GM12875 (cell line): ENCODE data around the gene NRTN.

Experiments used
- H3K4me3 ChIP-seq: one replicate; pipeline ENCODE4 v1.5.1; 2011; ENCODE audit warnings: low read depth, low read length, control low read depth
- TF ChIP-seq, protein P1 (sequence below): IDR thresholded peaks from 2 replicates; pipeline ENCODE4 v1.5.1; 2011; ENCODE audit warnings: low read depth, mild to moderate bottlenecking, control low read depth, inconsistent platforms, low read length, moderate library complexity, borderline replicate concordance; ENCODE audit not compliant: insufficient read depth

The NRTN gene

DNA sequence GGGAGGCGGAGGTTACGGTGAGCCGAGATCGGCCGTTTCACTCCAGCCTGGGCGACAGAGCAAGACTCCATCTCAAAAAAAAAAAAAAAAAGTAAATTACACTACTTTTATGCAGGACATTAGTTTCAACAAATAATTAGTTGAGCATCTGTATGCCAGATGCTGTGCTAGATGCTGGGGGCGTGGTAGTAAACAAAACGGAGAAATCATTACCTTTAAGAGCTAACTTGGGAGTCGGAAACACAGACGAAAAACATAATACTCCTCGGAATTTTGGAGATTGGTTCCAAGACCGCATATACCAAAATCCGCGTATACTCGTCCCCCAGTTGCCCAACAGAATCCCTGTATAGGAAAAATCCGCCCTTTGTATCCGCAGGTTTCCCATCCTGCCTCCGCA is 12.6 kb upstream of the NRTN start:
- no peak overlapping the region for H3K4me3 ChIP-seq
- TF ChIP-seq, protein P1, sequence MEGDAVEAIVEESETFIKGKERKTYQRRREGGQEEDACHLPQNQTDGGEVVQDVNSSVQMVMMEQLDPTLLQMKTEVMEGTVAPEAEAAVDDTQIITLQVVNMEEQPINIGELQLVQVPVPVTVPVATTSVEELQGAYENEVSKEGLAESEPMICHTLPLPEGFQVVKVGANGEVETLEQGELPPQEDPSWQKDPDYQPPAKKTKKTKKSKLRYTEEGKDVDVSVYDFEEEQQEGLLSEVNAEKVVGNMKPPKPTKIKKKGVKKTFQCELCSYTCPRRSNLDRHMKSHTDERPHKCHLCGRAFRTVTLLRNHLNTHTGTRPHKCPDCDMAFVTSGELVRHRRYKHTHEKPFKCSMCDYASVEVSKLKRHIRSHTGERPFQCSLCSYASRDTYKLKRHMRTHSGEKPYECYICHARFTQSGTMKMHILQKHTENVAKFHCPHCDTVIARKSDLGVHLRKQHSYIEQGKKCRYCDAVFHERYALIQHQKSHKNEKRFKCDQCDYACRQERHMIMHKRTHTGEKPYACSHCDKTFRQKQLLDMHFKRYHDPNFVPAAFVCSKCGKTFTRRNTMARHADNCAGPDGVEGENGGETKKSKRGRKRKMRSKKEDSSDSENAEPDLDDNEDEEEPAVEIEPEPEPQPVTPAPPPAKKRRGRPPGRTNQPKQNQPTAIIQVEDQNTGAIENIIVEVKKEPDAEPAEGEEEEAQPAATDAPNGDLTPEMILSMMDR = no peak

DNA sequence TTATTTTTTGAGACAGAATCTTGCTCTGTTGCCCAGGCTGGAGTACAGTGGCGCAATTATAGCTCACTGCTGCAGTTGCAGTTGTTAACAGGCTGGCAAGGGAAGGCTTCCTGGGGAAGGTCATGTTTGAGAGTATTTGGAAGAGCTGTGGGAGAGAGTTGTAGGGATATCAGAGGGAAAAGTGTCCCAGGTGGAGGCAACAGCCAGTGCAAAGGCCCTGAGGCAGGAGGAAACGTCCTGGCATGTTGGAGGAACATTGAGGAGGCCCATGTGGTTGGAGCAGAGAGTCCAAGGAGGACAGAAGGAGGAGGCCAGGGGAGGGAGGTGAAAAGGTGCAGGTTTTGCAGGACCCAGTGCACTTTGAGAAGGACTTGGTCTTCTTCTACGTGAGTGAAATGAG is 11.7 kb upstream of the NRTN start:
- TF ChIP-seq, protein P1 = no peak
- H3K4me3 ChIP-seq = no peak overlapping the region

DNA sequence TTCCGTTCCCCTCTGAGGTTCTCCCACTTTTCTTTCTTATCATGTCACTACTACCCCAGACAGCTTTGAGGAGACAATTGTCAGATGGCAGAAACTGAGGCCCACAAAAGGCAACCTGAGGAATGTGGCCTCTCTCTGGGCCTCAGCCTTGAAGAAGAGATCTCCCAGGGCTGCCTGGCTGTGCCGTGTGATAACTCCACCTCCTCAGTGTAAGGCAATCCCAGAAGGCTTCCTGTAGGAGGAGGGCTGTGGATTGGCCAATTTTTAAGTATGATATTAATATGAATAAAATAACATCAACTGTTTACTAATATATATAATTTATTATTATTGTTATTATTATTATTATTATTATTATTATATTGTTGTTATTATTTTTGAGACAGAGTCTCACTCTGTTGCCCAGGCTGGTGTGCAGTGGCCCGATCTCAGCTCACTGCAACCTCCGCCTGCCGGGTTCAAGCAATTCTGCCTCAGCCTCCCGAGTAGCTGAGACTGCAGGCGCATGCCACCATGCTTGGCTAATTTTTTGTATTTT is 9.4 kb upstream of the NRTN start:
- no peak overlapping the region for H3K4me3 ChIP-seq
- TF ChIP-seq, protein P1 = no peak

DNA sequence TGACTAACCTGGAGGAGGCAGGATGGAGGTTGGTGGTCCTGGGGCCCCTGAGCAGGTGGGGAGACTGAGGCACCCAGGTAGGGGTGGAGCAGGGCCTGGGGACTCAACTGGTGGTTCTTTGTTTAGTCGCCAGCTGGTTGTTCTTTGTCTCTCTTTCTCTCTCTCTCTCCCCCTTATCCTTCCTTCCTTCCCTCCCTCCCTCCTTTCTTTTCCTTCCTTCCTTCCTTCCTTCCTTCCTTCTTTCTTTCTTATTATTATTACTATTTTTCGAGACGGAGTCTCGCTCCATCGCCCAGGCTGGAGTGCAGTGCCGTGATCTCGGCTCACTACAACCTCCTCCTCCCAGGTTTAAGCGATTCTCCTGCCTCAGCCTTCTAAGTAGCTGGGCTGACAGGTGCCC is 6.6 kb upstream of the NRTN start:
- TF ChIP-seq, protein P1 = no peak
- no peak overlapping the region for H3K4me3 ChIP-seq

DNA sequence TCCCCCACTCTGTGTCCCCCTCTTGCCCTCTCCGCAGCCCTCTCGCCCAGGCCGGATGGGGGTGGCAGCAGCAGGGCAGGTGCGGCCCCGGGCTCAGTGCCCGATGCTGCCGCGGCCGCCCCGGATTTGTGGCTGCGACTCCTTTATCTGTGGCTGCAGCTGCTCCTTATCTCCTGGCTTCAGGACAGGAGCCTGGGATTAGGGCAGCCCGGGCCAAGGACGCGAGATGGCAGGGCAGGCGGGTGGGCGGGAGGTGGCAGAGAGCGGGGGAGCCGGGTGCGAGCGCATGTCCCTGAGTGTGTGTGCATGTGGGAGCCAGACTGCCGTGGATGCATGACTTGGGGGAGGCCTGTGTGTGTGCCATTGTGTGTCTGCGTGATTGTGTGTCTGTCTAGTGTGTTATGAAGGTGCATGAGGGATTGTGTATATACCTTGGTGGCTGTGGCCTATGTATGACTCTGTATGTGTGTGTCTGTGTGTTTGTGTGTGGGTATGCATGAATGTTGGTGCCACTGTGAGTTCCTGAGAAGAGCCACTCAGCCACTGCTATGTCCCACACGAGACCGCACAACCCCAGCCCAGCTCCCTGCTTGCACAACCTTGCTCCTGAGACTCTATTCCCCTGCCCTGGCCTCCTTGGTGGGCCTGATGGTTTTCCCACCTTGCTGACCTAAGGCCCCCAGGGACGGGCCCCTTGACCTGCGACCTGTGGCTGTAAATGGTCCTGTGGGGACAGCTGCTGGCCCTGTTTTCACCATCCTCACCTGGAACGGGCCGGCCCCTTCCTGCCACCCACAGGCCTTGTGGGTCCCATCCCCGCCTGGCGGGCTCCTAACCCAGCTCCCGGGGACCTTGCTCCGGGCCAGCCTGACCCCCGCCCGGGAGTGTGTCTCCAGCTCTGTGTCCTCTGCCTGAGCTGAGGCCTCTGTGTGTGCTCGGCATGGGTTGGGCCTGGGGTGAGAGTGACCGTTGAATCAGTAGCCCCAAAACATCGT is 5.3 kb upstream of the NRTN start:
- H3K4me3 ChIP-seq = no peak overlapping the region
- TF ChIP-seq, protein P1 = no peak

DNA sequence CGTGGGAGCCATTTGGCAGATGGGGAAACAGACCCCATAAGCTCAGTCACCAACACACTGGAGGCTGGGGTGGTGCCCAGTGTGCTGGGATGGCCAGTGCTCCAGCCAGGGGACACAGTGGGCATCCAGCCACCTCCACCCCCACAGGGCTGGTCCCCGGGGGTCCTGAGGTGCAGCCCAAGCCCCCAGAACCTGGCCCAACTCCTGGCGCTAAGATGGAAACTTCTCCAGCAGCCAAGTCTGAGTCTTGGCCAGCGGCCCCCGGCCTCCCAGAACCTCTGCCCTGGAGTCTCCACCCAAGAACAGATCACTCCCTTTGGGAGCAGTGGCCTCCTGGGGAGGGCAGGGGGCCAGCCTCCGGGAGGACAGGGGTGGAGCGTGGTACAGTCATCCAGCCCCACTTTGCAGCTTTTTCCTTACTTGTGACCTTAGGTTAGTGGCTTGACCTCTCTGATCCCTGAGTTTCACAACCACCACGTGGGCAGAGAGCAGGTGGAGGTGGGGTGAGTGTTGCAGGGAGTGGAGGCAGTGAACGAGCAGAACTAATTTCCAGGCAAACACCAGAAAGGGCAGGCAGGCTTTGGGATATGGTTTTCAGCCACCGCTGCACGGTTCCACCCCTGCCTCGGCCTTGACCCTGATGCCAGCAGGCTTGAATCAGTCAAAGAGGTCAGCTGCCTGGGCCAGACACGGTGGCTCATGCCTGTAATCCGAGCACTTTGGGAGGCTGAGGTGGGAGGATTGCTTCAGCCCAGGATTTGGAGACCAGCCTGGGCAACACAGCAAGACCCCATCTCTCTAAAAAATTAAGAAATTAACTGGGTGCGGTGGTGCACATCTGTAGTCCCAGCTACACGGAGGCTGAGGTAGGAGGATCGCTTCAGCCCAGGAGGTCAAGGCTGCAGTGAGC is 4.3 kb upstream of the NRTN start:
- no peak overlapping the region for H3K4me3 ChIP-seq
- TF ChIP-seq, protein P1 = no peak
